Measurements from ENCODE around the gene THRB. TPM values are rescaled to one million over a fixed set of nuclear protein-coding genes. Genes with fewer than 3 reads are reported as not detected.

Gene THRB
- total and polyA plus RNA-seq, 9 of the 15 experiments (the other 6 are each of a cell fraction or from before 2014, with no cell fraction given) = 1.7 to 14.9 (median 6.9) TPM

DNA sequence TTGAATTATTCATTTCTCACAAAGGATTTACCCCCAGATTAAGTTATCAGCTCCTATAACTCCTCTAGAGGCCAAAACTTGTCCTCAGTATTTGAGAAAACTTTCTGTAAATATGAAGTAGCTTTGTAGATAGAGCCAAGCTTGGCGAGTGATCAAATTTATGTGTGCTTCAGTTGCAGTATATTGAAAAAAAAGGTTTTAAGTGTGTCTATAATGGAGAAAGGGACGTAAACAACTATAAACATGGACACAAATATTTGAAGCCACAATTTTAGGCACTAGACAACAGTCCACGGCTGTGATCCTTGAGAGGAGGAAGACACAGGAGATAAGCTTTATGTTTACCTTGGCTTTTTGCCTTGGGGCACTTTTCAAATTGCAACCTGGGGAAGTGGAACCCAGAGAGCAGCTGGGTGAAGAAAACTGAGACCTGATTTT is 118.7 kb downstream of the THRB start (continued):
- TF ChIP-seq FOXM1 (IDR thresholded peaks at IDR 0.05; ENCODE audit: low read depth) (peak; percentile 38; the same call in 1 of the 2 replicates), FOXM1 (CRISPR knock-in tag; IDR thresholded peaks at IDR 0.05; ENCODE audit: low read depth) (no peak), PTRF (tag; IDR thresholded peaks at IDR 0.05) (no peak), GATAD2B (IDR thresholded peaks at IDR 0.05; ENCODE audit: borderline replicate concordance) (no peak), ZKSCAN3 (CRISPR knock-in tag; IDR thresholded peaks at IDR 0.05) (no peak), MED1 (CRISPR knock-in tag; IDR thresholded peaks at IDR 0.05; ENCODE audit: borderline replicate concordance) (no peak), DMBX1 (CRISPR knock-in tag; IDR thresholded peaks at IDR 0.05; ENCODE audit: borderline replicate concordance) (no peak; the same call in 1 of the 2 replicates), ZNF668 (CRISPR knock-in tag; IDR thresholded peaks at IDR 0.05) (no peak), ZNF431 (CRISPR knock-in tag; IDR thresholded peaks at IDR 0.05) (no peak), ZBTB1 (CRISPR knock-in tag; IDR thresholded peaks at IDR 0.05; ENCODE audit: borderline replicate concordance, low read depth) (no peak), ZNF184 (CRISPR knock-in tag; IDR thresholded peaks at IDR 0.05) (no peak), TAF15 (IDR thresholded peaks at IDR 0.05; ENCODE audit: low read depth, low read length) (no peak), SIN3B (IDR thresholded peaks at IDR 0.05; ENCODE audit: low read depth) (no peak), RBFOX2 (IDR thresholded peaks at IDR 0.05; ENCODE audit: low read depth, low read length) (no peak), MEF2D (tag; conservative IDR thresholded peaks at IDR 0.05; ENCODE audit: low read depth) (no peak), PHF21A (IDR thresholded peaks at IDR 0.05; ENCODE audit: borderline replicate concordance, low read depth) (no peak), SAFB2 (IDR thresholded peaks at IDR 0.05; ENCODE audit: borderline replicate concordance, low read depth, low read length, severe bottlenecking) (no peak), ZNF239 (CRISPR knock-in tag; IDR thresholded peaks at IDR 0.05) (no peak)
- TF ChIP-seq, protein P1, sequence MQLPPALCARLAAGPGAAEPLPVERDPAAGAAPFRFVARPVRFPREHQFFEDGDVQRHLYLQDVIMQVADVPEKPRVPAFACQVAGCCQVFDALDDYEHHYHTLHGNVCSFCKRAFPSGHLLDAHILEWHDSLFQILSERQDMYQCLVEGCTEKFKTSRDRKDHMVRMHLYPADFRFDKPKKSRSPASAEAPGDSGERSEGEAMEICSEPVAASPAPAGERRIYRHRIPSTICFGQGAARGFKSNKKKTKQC (CRISPR knock-in tag; IDR thresholded peaks at IDR 0.05) = no peak
- TF ChIP-seq, protein P2, sequence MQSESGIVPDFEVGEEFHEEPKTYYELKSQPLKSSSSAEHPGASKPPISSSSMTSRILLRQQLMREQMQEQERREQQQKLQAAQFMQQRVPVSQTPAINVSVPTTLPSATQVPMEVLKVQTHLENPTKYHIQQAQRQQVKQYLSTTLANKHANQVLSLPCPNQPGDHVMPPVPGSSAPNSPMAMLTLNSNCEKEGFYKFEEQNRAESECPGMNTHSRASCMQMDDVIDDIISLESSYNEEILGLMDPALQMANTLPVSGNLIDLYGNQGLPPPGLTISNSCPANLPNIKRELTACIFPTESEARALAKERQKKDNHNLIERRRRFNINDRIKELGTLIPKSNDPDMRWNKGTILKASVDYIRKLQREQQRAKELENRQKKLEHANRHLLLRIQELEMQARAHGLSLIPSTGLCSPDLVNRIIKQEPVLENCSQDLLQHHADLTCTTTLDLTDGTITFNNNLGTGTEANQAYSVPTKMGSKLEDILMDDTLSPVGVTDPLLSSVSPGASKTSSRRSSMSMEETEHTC (IDR thresholded peaks at IDR 0.05) = no peak
- TF ChIP-seq, protein P3, sequence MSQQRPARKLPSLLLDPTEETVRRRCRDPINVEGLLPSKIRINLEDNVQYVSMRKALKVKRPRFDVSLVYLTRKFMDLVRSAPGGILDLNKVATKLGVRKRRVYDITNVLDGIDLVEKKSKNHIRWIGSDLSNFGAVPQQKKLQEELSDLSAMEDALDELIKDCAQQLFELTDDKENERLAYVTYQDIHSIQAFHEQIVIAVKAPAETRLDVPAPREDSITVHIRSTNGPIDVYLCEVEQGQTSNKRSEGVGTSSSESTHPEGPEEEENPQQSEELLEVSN (IDR thresholded peaks at IDR 0.05; ENCODE audit: borderline replicate concordance in 1 of 2, extremely low read depth in 1 of 2, insufficient read depth in 1 of 2, insufficient read length in 1 of 2, low read depth in 1 of 2, low read length in 1 of 2, poor library complexity in 1 of 2, severe bottlenecking in 1 of 2) = no peak
- TF ChIP-seq, protein P4, sequence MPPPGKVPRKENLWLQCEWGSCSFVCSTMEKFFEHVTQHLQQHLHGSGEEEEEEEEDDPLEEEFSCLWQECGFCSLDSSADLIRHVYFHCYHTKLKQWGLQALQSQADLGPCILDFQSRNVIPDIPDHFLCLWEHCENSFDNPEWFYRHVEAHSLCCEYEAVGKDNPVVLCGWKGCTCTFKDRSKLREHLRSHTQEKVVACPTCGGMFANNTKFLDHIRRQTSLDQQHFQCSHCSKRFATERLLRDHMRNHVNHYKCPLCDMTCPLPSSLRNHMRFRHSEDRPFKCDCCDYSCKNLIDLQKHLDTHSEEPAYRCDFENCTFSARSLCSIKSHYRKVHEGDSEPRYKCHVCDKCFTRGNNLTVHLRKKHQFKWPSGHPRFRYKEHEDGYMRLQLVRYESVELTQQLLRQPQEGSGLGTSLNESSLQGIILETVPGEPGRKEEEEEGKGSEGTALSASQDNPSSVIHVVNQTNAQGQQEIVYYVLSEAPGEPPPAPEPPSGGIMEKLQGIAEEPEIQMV (tag; conservative IDR thresholded peaks at IDR 0.05; ENCODE audit: low read depth) = no peak
- TF ChIP-seq, protein P5, sequence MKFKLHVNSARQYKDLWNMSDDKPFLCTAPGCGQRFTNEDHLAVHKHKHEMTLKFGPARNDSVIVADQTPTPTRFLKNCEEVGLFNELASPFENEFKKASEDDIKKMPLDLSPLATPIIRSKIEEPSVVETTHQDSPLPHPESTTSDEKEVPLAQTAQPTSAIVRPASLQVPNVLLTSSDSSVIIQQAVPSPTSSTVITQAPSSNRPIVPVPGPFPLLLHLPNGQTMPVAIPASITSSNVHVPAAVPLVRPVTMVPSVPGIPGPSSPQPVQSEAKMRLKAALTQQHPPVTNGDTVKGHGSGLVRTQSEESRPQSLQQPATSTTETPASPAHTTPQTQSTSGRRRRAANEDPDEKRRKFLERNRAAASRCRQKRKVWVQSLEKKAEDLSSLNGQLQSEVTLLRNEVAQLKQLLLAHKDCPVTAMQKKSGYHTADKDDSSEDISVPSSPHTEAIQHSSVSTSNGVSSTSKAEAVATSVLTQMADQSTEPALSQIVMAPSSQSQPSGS (CRISPR knock-in tag; IDR thresholded peaks at IDR 0.05) = no peak

Measured in K562 (cell line).